ENCODE data around the gene MS4A15. TPM values are rescaled to one million over a fixed set of nuclear protein-coding genes. Genes with fewer than 3 reads are reported as not detected.

The MS4A15 gene
- total and polyA plus RNA-seq, 10 donors = not detected

DNA sequence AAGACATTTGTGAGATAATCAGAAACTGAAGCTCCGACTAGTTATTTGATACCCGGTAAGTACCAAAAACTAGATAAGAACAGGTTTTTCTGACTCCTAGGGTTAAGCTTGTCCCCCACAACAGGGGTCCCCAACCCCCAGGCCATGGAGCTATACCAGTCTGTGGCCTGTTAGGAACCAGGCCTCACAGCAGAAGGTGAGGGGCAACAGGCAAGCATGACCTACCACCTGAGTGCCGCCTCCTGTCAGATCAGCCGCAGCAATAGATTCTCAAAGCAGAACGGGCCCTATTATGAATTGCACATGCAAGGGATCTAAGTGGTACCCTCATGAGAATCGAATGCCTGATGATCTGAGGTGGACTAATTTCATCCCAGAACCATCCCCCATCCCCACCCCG lies 27.2 kb downstream of the MS4A15 start:
- TF ChIP-seq, protein P1, sequence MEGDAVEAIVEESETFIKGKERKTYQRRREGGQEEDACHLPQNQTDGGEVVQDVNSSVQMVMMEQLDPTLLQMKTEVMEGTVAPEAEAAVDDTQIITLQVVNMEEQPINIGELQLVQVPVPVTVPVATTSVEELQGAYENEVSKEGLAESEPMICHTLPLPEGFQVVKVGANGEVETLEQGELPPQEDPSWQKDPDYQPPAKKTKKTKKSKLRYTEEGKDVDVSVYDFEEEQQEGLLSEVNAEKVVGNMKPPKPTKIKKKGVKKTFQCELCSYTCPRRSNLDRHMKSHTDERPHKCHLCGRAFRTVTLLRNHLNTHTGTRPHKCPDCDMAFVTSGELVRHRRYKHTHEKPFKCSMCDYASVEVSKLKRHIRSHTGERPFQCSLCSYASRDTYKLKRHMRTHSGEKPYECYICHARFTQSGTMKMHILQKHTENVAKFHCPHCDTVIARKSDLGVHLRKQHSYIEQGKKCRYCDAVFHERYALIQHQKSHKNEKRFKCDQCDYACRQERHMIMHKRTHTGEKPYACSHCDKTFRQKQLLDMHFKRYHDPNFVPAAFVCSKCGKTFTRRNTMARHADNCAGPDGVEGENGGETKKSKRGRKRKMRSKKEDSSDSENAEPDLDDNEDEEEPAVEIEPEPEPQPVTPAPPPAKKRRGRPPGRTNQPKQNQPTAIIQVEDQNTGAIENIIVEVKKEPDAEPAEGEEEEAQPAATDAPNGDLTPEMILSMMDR (IDR thresholded peaks at IDR 0.05 in 8 of 11, conservative IDR thresholded peaks at IDR 0.05 in 3 of 11) = no peak
- no peak for TF ChIP-seq POLR2AphosphoS5 (IDR thresholded peaks at IDR 0.05)
- TF ChIP-seq POLR2A (IDR thresholded peaks at IDR 0.05) = no peak
- Histone ChIP-seq H3K27me3 (replicated peaks in 1 of 7) (no peaks in the 10 kb centered on the region), H3K27ac (no peak overlapping the region), H3K36me3 (no peaks in the 10 kb centered on the region), H3K9me3 (no peaks in the 10 kb centered on the region), H3K4me1 (peaks cover 0 to 6% (median 0%) of the 10 kb centered on the region in 6 donors), H3K4me3 (no peak overlapping the region)
- intact Hi-C loops (cut with DNase I; ENCODE audit: low total_unique reads) = no loop called here
- WGBS, 5 donors = 90 to 93% (median 91%) methylated on average over 7 of the region's 7 CpGs
- peak; percentile 42 for DNase-seq

DNA sequence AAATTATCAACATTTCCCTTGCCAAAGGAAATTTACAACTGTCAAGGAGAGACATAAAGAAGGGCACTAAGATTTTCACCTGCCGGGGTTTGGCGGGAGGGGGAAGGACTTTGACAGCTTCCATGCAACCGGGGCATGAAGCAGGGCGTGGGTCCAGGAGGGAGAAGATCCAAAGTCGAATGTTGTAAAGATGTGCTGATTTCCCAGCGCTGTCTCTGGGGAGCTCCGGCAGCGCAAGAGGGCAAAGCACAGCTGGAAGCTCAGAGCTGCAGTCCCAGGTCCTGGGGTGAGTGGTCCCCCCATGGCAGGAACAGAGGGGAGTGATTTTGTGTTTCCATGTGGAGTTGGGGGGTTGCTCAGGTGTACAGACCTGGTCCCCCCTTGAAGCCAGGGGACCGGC lies 28.5 kb downstream of the MS4A15 start, which contains the start of gene MS4A10:
MS4A10 (plus strand) TSS at position 198 of the 400 bp plus-strand sequence. CDS start 5,003 bp downstream, outside the sequence.
- Histone ChIP-seq H3K9me3 (no peaks in the 10 kb centered on the region), H3K27ac (no peak within 1 kb of the TSS), H3K4me3 (no peak within 1 kb of the TSS), H3K27me3 (replicated peaks in 1 of 7) (no peaks in the 10 kb centered on the region), H3K4me1 (peaks cover 0 to 6% (median 0%) of the 10 kb centered on the region in 6 donors), H3K36me3 (no peaks in the 10 kb centered on the region)
- peak; percentile 35 for DNase-seq
- no peak for TF ChIP-seq POLR2AphosphoS5 (IDR thresholded peaks at IDR 0.05)
- TF ChIP-seq, protein P1 (IDR thresholded peaks at IDR 0.05 in 8 of 11, conservative IDR thresholded peaks at IDR 0.05 in 3 of 11) = no peak
- TF ChIP-seq POLR2A (IDR thresholded peaks at IDR 0.05) = no peak
- 66 to 84% (median 76%) methylated on average over 9 of the region's 9 CpGs for WGBS, 5 donors
- intact Hi-C loops (cut with DNase I; ENCODE audit: low total_unique reads) = no loop called here

DNA sequence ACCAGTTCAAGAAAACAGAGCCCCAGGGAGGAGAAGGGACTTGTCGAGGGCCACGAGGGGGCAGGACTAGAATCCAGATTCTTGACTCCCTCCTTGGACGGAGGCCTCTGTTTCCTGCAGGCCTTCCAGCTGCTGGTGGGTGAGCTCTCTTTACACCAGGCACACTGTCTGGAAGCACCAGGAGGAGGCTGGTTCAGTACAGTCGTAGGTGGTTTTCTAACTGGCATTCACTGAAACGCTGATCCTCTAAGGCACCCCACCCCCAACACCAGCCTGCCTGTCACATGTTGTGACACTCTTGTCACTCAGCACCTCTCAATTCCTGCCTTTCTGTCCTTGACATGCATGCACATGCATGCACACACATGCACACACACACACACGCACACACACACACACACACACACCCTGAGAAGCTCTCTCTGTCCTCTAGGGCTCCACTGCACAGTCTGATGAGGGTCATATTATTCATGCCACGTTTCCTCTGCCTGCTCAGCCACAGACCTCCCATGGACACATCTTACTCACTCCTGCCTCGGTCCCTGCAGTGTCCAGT lies 29.2 kb downstream of the MS4A15 start:
- peak; percentile 43 for DNase-seq
- Histone ChIP-seq H3K9me3 (no peaks in the 10 kb centered on the region), H3K36me3 (no peaks in the 10 kb centered on the region)

More for the DNA sequence above, 29.2 kb downstream of the MS4A15 start:
- 65 to 77% (median 68%) methylated on average over 8 of the region's 8 CpGs for WGBS, 5 donors
- Histone ChIP-seq H3K4me1 (peaks cover 0 to 6% (median 0%) of the 10 kb centered on the region in 6 donors), H3K27ac (no peak overlapping the region), H3K27me3 (replicated peaks in 1 of 7) (no peaks in the 10 kb centered on the region), H3K4me3 (no peak overlapping the region)
- TF ChIP-seq POLR2A (IDR thresholded peaks at IDR 0.05) (no peak), POLR2AphosphoS5 (IDR thresholded peaks at IDR 0.05) (no peak)
- TF ChIP-seq, protein P1 (IDR thresholded peaks at IDR 0.05 in 8 of 11, conservative IDR thresholded peaks at IDR 0.05 in 3 of 11) = no peak
- intact Hi-C loops (cut with DNase I; ENCODE audit: low total_unique reads) = no loop called here
